Measurements from ENCODE around the gene ARL9.

The ARL9 gene

GRCh38 chr4:56505269-56506130, at the start of gene ARL9:
Gene ARL9, plus strand, starts transcription at chr4:56505791. Its CDS starts 72 bp downstream, at chr4:56505863.
- H2AFZ ChIP-seq (ENCODE audit: low read length): no peak within 1 kb of the TSS
- peaks cover 9% of the 10 kb centered on the region for H3K4me1 ChIP-seq (ENCODE audit: insufficient read depth, low read length, severe bottlenecking)
- no peak within 1 kb of the TSS for H3K27ac ChIP-seq (ENCODE audit: low read depth, low read length, poor library complexity, severe bottlenecking)

GRCh38 chr4:56460085-56460484, 45.5 kb upstream of the ARL9 start:
- H3K4me2 ChIP-seq (ENCODE audit: low read length): no peak overlapping the region
- no peaks in the 10 kb centered on the region for H4K20me1 ChIP-seq (ENCODE audit: insufficient read depth, low read length)
- H3K4me3 ChIP-seq (ENCODE audit: low read depth, low read length, poor library complexity, severe bottlenecking): no peak overlapping the region
- H3K79me2 ChIP-seq (ENCODE audit: insufficient read depth, low read length): no peaks in the 10 kb centered on the region
- H3F3A ChIP-seq (ENCODE audit: insufficient read depth, low read length): peaks cover 9% of the 10 kb centered on the region; the same call in 1 of the 2 replicates
- no peaks in the 10 kb centered on the region for H3K9me3 ChIP-seq (ENCODE audit: low read length)
- H3K27ac ChIP-seq (ENCODE audit: low read depth, low read length, poor library complexity, severe bottlenecking): no peak overlapping the region
- no peaks in the 10 kb centered on the region for H3K9me2 ChIP-seq (ENCODE audit: low read depth, low read length)
- TF ChIP-seq EZH2 (IDR thresholded peaks at IDR 0.05; ENCODE audit: borderline replicate concordance, low read length): no peak
- no peak overlapping the region for H3K9ac ChIP-seq (ENCODE audit: low read length)
- no peaks in the 10 kb centered on the region for H3K27me3 ChIP-seq (ENCODE audit: insufficient read depth, low read length)
- peaks cover 13% of the 10 kb centered on the region for H3K4me1 ChIP-seq (ENCODE audit: insufficient read depth, low read length, severe bottlenecking)
- no peak overlapping the region for H2AFZ ChIP-seq (ENCODE audit: low read length)
- H3K36me3 ChIP-seq (ENCODE audit: insufficient read depth, low read length): peaks cover 81% of the 10 kb centered on the region

More at GRCh38 chr4:56505269-56506130, at the start of gene ARL9:
- Histone ChIP-seq H3K9ac (ENCODE audit: low read length) (no peak within 1 kb of the TSS; the same call in 1 of the 2 replicates), H3K27me3 (ENCODE audit: insufficient read depth, low read length) (no peaks in the 10 kb centered on the region), H3K9me3 (ENCODE audit: low read length) (no peaks in the 10 kb centered on the region), H4K20me1 (ENCODE audit: insufficient read depth, low read length) (no peaks in the 10 kb centered on the region), H3K36me3 (ENCODE audit: insufficient read depth, low read length) (peaks cover 30% of the 10 kb centered on the region), H3K4me2 (ENCODE audit: low read length) (peak within 1 kb of the TSS; percentile 60), H3K79me2 (ENCODE audit: insufficient read depth, low read length) (no peaks in the 10 kb centered on the region), H3K9me2 (ENCODE audit: low read depth, low read length) (no peaks in the 10 kb centered on the region), H3F3A (ENCODE audit: insufficient read depth, low read length) (no peaks in the 10 kb centered on the region), H3K4me3 (ENCODE audit: low read depth, low read length, poor library complexity, severe bottlenecking) (peak within 1 kb of the TSS; percentile 49)
- TF ChIP-seq EZH2 (IDR thresholded peaks at IDR 0.05; ENCODE audit: borderline replicate concordance, low read length) (no peak), CTCF (IDR thresholded peaks at IDR 0.05; ENCODE audit: low read length) (no peak)

DNA sequence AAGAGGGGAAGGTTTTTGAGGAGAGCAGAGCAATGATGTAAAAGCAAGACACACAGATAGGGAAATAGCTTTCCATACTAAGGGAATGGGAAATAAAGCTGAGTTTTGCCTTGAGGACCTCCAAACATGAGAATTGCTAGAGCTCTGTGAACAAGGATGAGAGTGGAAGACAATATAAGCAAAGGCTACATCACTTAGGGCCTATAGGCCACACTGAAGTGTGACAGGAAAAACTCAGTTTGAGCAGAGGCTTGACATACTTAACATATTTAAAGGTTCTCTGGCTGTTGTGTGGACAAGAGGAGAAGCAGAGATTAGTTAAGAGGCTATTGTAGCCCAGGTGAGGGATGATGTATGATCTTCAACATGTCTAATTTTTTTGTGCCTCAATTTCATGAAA, 43.4 kb upstream of the ARL9 start:
- no peaks in the 10 kb centered on the region for H3K27me3 ChIP-seq (ENCODE audit: insufficient read depth, low read length)
- H3K9me3 ChIP-seq (ENCODE audit: low read length): no peaks in the 10 kb centered on the region
- no peaks in the 10 kb centered on the region for H3K9me2 ChIP-seq (ENCODE audit: low read depth, low read length)
- H3K79me2 ChIP-seq (ENCODE audit: insufficient read depth, low read length): peaks cover 6% of the 10 kb centered on the region; the same call in 1 of the 2 replicates
- H3K4me2 ChIP-seq (ENCODE audit: low read length): no peak overlapping the region
- peaks cover 9% of the 10 kb centered on the region; the same call in 1 of the 2 replicates for H3F3A ChIP-seq (ENCODE audit: insufficient read depth, low read length)
- no peak overlapping the region for H3K4me3 ChIP-seq (ENCODE audit: low read depth, low read length, poor library complexity, severe bottlenecking)
- H4K20me1 ChIP-seq (ENCODE audit: insufficient read depth, low read length): no peaks in the 10 kb centered on the region
- H3K4me1 ChIP-seq (ENCODE audit: insufficient read depth, low read length, severe bottlenecking): peaks cover 25% of the 10 kb centered on the region
- H3K27ac ChIP-seq (ENCODE audit: low read depth, low read length, poor library complexity, severe bottlenecking): no peak overlapping the region
- H3K36me3 ChIP-seq (ENCODE audit: insufficient read depth, low read length): peaks cover 60% of the 10 kb centered on the region
- H2AFZ ChIP-seq (ENCODE audit: low read length): no peak overlapping the region
- TF ChIP-seq CTCF (IDR thresholded peaks at IDR 0.05; ENCODE audit: low read length) (no peak), EZH2 (IDR thresholded peaks at IDR 0.05; ENCODE audit: borderline replicate concordance, low read length) (no peak)
- no peak overlapping the region for H3K9ac ChIP-seq (ENCODE audit: low read length)

All from OCI-LY1 (cell line).